ENCODE results near the gene TMEM272.

Gene TMEM272

GRCh38 chr13:51803422-51804294 is 41.3 kb downstream of the TMEM272 start, which contains the start of gene DHRS12:
TSS of gene DHRS12 (minus strand) at chr13:51804163. CDS start at chr13:51799659, 4,504 bp downstream.
- DNase-seq, result peak; percentile 96

- peak; percentile 74 for DNase-seq
Measured at GRCh38 chr13:51802631-51803418, 42.2 kb downstream of the TMEM272 start.

GRCh38 chr13:51801631-51802099 is 43.3 kb downstream of the TMEM272 start:
- peak; percentile 90 for DNase-seq

- DNase-seq, result no peak
Measured at GRCh38 chr13:51800486-51800885, 44.5 kb downstream of the TMEM272 start.

GRCh38 chr13:51799261-51799660 is 45.7 kb downstream of the TMEM272 start:
- DNase-seq, result no peak

GRCh38 chr13:51797664-51798488 is 47.1 kb downstream of the TMEM272 start:
- peak; percentile 96 for DNase-seq

GRCh38 chr13:51796546-51796945 is 48.4 kb downstream of the TMEM272 start:
- DNase-seq, result no peak

- DNase-seq, result no peak
Measured at GRCh38 chr13:51795419-51795818, 49.6 kb downstream of the TMEM272 start.

GRCh38 chr13:51794964-51795363 is 50.0 kb downstream of the TMEM272 start:
- peak; percentile 80 for DNase-seq

GRCh38 chr13:51793570-51794271 is 51.3 kb downstream of the TMEM272 start:
- DNase-seq, result peak; percentile 74

GRCh38 chr13:51786425-51787265 is 58.3 kb downstream of the TMEM272 start:
- no peak for DNase-seq

- DNase-seq, result peak; percentile 45
Measured at GRCh38 chr13:51785712-51786424, 59.1 kb downstream of the TMEM272 start.

- DNase-seq, result no peak
Measured at GRCh38 chr13:51784097-51784496, 60.9 kb downstream of the TMEM272 start.

GRCh38 chr13:51783428-51784094 is 61.4 kb downstream of the TMEM272 start:
- DNase-seq, result no peak

GRCh38 chr13:51782026-51782710 is 62.8 kb downstream of the TMEM272 start:
- no peak for DNase-seq

GRCh38 chr13:51781246-51782022 is 63.5 kb downstream of the TMEM272 start:
- DNase-seq, result peak; percentile 68

- DNase-seq, result no peak
Measured at GRCh38 chr13:51780099-51780498, 64.9 kb downstream of the TMEM272 start.

- no peak for DNase-seq
Measured at GRCh38 chr13:51778392-51778791, 66.6 kb downstream of the TMEM272 start.

Data from DMS53 (cell line).